IgD-negative memory B cell (primary cell): ENCODE data around the gene LMBRD1. TPM values are rescaled to one million over a fixed set of nuclear protein-coding genes. Genes with fewer than 3 reads are reported as not detected.
"Not testable (repeated sequence)": the region's sequence is repeated elsewhere in the genome, so short reads cannot be mapped to it uniquely, and the experiment has no call there.

Experiments used
- H3K27ac Mint-ChIP-seq, 3 donors: one replicate each; pipeline ENCODE4 v1.8.0; 2020 to 2022; ENCODE audit warnings: mild to moderate bottlenecking in 3 of 3, mixed read lengths in 3 of 3, moderate library complexity in 1 of 3
- H3K27me3 Mint-ChIP-seq: one replicate; pipeline ENCODE4 v1.8.0; 2021; ENCODE audit warnings: mixed read lengths
- H3K36me3 Mint-ChIP-seq: one replicate; pipeline ENCODE4 v1.8.0; 2020; ENCODE audit warnings: mild to moderate bottlenecking, mixed read lengths
- H3K4me1 Mint-ChIP-seq, 3 donors: one replicate each; pipeline ENCODE4 v1.8.0; 2020 to 2022; ENCODE audit warnings: mixed read lengths in 3 of 3, mild to moderate bottlenecking in 1 of 3
- H3K4me3 Mint-ChIP-seq, 4 donors: one replicate each; pipeline ENCODE4 v1.8.0; 2020 to 2022; ENCODE audit warnings: mild to moderate bottlenecking in 4 of 4, mixed read lengths in 4 of 4, moderate library complexity in 3 of 4
- H3K9me3 Mint-ChIP-seq, 3 donors: one replicate each; pipeline ENCODE4 v1.8.0; 2020 to 2021; ENCODE audit warnings: mixed read lengths in 3 of 3, mild to moderate bottlenecking in 1 of 3
- polyA plus RNA-seq: library from polyadenylated mRNA; unstranded; fragments of 300-500 nt; fragmentation: Illumina TruSeq; gene quantifications from one replicate; pipeline ENCODE4 v1.2.3, GENCODE V29; 2021

LMBRD1 gene
- polyA plus RNA-seq, 1 donor from 2014 or later = 78.1 TPM

DNA sequence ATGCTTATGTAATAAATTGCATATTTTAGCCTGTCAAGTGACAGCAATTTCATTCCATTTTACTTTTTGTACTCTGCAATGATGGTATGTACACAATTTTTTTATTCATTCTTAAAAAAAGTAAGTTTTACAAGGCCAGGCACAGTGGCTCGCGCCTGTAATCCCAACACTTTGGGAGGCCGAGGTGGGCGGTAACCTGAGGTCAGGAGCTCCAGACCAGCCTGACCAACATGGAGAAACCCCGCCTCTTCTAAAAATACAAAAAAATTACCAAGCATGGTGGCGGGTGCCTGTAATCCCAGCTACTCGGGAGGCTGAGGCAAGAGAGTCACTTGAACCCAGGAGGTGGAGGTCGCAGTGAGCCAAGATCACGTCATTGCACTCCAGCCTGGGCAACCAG is 130.0 kb downstream of the LMBRD1 start:
- not testable (repeated sequence) for H3K4me3 Mint-ChIP-seq, H3K27me3 Mint-ChIP-seq, H3K9me3 Mint-ChIP-seq, H3K27ac Mint-ChIP-seq, H3K4me1 Mint-ChIP-seq, H3K36me3 Mint-ChIP-seq

DNA sequence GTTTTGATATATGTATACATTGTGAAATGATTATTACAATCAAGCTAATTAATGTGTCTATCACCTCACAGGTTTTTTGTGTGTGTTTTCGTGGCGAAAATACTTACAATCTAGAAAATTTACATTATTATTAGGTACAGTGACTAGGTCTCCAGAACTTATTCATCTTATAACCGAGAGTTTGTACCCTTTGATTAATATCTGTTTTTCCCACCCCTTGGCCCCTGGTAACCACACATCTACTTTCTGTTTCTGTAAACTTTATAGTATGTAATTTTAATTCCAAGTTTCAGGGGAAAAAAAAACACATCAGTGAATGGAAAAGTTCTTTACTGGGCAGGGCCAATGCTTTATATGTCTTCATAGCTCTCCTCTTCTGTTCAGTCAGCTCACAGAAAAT is 131.4 kb downstream of the LMBRD1 start:
- Mint-ChIP-seq H3K4me1 (peaks cover 5 to 7% (median 6%) of the 10 kb centered on the region in 3 donors), H3K4me3 (no peak overlapping the region), H3K9me3 (no peaks in the 10 kb centered on the region), H3K27ac (no peak overlapping the region), H3K27me3 (no peaks in the 10 kb centered on the region), H3K36me3 (no peaks in the 10 kb centered on the region)

DNA sequence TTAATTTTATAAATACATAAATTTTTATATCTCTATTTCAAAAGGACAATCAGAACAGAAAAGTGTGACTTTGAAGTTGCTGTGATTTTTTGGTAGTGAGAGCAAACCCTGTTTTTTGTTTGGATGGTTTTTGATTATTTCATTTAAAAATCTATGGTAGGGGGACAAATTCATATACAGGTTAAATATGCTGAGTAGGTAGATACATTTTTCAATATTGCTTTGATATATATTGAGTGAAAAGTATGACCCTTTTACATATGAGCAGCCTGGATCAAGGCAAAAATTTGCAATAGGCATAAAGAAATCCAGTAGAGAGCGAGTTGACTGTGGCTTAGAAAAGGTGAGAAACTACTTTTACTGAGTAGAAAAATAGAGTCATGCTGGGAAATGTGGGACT is 132.3 kb downstream of the LMBRD1 start:
- Mint-ChIP-seq H3K4me3 (no peak overlapping the region), H3K9me3 (peaks cover 0 to 4% (median 1%) of the 10 kb centered on the region in 3 donors), H3K27me3 (no peaks in the 10 kb centered on the region), H3K27ac (no peak overlapping the region), H3K4me1 (peaks cover 5 to 7% (median 6%) of the 10 kb centered on the region in 3 donors), H3K36me3 (no peaks in the 10 kb centered on the region)

DNA sequence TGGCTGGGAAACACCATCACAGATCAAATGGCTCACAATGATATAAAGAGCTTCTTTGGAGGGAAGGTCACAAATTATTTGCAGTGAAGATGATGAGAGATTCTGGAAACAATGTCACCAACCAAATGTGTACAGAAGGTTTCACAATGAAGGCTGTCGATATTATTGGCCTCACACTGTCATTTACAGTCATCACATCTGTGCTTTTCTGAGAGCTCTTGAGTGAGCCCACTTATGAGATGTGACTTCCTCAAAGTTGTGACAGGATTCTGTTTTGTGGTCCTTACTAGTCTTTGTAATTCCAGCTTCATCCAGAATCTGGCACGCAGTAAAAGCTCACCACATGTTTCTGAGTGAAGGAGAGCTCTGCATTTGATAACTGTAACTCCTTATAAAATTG is 133.6 kb downstream of the LMBRD1 start:
- Mint-ChIP-seq H3K4me3 (no peak overlapping the region), H3K27me3 (no peaks in the 10 kb centered on the region), H3K27ac (no peak overlapping the region), H3K9me3 (peaks cover 5 to 14% (median 9%) of the 10 kb centered on the region in 3 donors), H3K36me3 (no peaks in the 10 kb centered on the region), H3K4me1 (peaks cover 5 to 7% (median 6%) of the 10 kb centered on the region in 3 donors)

DNA sequence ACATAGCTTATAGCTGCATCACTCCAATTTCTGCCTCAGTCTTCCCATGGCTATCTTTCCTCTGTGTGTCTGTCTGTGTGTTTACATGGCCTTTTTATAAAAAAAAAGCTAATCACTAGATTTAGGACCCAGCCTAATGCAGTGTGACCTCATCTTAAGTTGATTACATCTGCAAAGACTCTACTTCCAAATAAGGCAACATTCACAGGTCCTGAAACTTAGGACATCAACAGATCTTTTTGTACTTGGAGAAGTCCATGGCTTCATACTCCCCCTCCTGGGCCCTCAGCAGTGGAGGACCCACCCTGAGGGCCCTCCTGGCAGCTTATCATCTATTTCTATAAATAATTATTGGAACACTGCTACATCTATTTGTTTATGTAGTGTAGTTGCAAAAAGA is 146.1 kb downstream of the LMBRD1 start:
- H3K9me3 Mint-ChIP-seq = no peaks in the 10 kb centered on the region
- no peaks in the 10 kb centered on the region for H3K36me3 Mint-ChIP-seq
- H3K4me1 Mint-ChIP-seq = no peaks in the 10 kb centered on the region
- H3K27ac Mint-ChIP-seq = no peak overlapping the region
- no peaks in the 10 kb centered on the region for H3K27me3 Mint-ChIP-seq
- H3K4me3 Mint-ChIP-seq = no peak overlapping the region

DNA sequence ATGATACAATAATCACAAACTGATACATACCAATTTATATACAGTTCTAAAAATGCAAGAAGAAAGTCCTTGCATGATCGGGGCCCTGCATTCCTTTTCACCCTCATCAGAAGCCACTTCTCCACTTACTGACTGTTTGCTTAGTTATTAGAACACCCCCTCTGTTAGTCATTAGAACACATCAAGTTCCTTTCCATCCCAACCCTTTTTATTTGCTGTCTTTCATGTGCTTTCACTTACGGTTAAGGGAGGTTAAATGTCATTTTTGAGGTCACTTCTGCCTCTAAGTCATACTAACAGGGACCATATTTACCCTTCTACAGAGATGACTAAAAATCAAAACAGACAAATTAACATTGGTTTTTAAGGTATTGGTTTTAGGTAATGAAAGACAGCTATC is 149.1 kb downstream of the LMBRD1 start:
- Mint-ChIP-seq H3K4me1 (no peaks in the 10 kb centered on the region), H3K4me3 (no peak overlapping the region)

DNA sequence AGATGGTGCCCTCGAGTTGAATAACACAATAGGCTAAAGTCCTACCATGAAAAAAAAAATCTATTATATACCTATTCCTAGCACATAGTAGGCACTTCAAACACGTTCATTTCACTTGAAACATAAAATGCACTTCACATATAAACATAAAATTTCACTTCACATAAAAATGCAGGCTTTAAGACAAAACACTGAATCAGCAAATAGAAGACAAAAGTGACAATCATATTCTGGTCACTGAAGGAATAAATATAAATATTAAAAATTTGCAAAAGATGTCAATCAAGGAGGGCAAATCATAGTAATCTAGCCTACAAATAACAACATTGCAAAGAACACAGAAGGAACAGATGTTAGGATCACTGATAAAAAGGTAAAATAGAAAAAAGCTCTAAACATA is 153.1 kb downstream of the LMBRD1 start:
- Mint-ChIP-seq H3K4me1 (no peaks in the 10 kb centered on the region), H3K27me3 (peaks cover 17% of the 10 kb centered on the region), H3K9me3 (peaks cover 0 to 4% (median 3%) of the 10 kb centered on the region in 3 donors), H3K36me3 (no peaks in the 10 kb centered on the region), H3K4me3 (no peak overlapping the region), H3K27ac (no peak overlapping the region)

More for the DNA sequence above, 149.1 kb downstream of the LMBRD1 start:
- H3K36me3 Mint-ChIP-seq = no peaks in the 10 kb centered on the region
- H3K27ac Mint-ChIP-seq = no peak overlapping the region
- peaks cover 0 to 4% (median 3%) of the 10 kb centered on the region in 3 donors for H3K9me3 Mint-ChIP-seq
- H3K27me3 Mint-ChIP-seq = peaks cover 8% of the 10 kb centered on the region

DNA sequence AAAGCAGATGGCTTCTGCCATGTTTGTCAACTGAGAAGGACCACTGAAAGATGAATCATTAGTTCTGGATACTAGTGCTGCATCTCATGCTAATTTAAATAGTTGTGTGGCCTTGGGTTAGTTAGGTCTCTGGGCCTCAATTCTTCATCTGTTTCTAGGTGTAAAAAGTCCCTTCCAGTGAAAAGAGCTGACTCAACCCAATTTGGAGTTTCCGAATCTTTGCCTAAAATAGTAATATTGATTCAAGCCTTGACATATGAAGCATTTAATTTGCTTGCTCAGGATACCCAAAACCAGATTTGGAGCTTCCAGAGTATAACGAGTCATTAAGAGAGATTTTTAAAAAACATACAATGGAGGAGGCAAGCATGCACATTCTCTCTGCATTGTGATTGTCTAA is 163.9 kb downstream of the LMBRD1 start:
- no peak overlapping the region for H3K27ac Mint-ChIP-seq
- peaks cover 0 to 4% (median 0%) of the 10 kb centered on the region in 3 donors for H3K9me3 Mint-ChIP-seq
- peaks cover 0 to 2% (median 0%) of the 10 kb centered on the region in 3 donors for H3K4me1 Mint-ChIP-seq
- no peaks in the 10 kb centered on the region for H3K36me3 Mint-ChIP-seq
- H3K27me3 Mint-ChIP-seq = peaks cover 5% of the 10 kb centered on the region
- H3K4me3 Mint-ChIP-seq = no peak overlapping the region

DNA sequence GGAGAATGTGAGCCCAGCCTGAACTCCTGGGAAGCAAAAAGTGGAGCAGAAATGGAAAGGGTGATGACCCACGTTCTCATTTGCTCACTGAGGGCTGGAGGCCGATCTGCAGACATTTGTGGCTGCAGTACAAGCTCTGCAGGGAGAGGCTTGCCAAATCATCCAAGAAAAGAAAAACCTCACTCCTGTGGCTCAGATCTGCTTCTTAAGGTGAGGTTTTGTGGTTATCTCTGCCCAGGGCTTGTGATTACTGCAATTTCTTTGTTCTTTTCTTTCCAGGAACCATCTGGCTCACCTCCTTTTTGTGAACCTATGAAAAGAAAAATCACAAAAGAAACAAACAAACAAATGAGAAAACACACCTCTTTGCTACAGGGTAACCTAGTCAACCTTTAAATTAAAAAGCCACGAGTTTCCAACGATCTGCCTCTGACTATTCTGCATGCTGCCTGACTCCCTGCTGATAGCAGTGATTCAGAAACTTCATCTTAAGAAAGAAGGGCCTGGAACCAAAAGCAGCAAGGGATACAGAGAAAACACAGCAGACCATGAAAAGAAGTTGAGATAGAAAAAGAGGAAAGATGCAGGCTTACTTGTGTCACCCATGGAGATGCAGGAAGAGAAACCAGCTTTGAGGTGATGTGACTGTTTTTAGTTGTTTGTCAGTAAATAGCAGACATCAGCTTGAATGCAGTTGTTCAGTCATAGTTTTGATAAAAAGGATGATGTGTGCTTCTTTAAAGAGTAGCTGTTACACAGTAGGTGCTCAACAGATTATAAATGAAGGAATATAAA is 165.1 kb downstream of the LMBRD1 start:
- H3K4me3 Mint-ChIP-seq = no peak overlapping the region
- H3K27ac Mint-ChIP-seq = no peak overlapping the region
- peaks cover 0 to 2% (median 0%) of the 10 kb centered on the region in 3 donors for H3K4me1 Mint-ChIP-seq

DNA sequence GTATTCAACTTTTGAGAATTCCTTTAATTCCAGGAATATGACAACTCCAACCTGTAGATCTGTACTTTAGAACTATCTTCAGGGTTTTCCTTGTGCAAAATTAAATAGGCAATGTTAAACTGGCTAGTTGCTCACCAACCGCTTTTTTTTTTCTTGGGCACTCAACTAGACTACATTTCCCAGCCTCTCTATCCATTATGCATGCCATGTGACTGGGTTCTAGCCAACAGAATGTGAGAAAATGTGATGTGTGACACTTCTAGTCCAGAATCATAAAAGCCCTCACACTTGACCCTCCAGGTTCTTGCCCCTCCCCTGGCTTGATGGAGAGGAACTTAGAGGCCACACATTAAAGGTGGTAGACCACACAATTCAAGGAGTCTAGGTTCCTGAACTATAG is 166.0 kb downstream of the LMBRD1 start:
- Mint-ChIP-seq H3K27me3 (peaks cover 5% of the 10 kb centered on the region), H3K36me3 (no peaks in the 10 kb centered on the region), H3K9me3 (peaks cover 0 to 4% (median 0%) of the 10 kb centered on the region in 3 donors), H3K4me1 (peaks cover 0 to 2% (median 0%) of the 10 kb centered on the region in 3 donors), H3K4me3 (no peak overlapping the region), H3K27ac (no peak overlapping the region)

More for the DNA sequence above, 165.1 kb downstream of the LMBRD1 start:
- Mint-ChIP-seq H3K9me3 (peaks cover 0 to 4% (median 0%) of the 10 kb centered on the region in 3 donors), H3K27me3 (peaks cover 6% of the 10 kb centered on the region), H3K36me3 (no peaks in the 10 kb centered on the region)

DNA sequence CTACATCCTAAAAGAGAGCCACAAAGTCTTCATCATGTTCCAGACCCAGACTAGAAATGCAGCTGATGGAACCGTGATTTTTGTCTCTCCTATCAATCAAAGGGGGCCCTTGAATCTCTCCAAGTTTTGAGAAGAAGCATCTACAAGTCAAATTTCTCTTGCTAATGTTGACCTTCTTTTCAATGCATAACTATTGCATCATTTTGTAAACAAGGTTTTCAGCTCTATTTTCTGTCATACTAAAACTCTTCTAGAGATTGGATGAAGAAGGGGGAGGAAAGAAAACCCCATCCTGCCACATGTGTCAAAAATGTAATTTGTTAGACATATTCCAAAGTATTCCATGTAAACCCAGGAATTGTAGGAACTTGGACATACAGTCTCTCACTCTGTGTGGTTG is 169.2 kb downstream of the LMBRD1 start:
- Mint-ChIP-seq H3K36me3 (no peaks in the 10 kb centered on the region), H3K27me3 (peaks cover 5% of the 10 kb centered on the region), H3K9me3 (peaks cover 0 to 4% (median 2%) of the 10 kb centered on the region in 3 donors), H3K4me1 (no peaks in the 10 kb centered on the region), H3K27ac (no peak overlapping the region), H3K4me3 (no peak overlapping the region)

DNA sequence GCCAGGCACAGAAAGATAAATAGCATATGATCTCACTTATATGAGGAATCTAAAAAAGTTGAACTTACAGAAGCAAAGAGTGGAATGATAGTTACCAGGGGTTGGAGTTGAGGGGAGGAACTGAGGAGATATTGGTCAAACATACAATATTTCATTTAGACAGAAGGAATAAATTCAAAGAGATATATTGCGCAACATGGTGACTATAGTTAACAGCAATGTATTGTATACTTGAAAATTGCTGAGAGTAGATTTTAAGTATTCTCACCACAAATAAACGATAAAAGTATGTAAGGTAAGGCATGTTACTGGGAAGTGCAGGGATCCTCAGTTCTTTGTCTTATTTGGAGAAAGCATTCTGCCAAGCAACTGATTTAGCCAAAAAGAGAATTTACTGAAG is 171.9 kb downstream of the LMBRD1 start:
- peak overlapping the region in 1 of 3 donors; percentile 34 for H3K27ac Mint-ChIP-seq
- peaks cover 7% of the 10 kb centered on the region for H3K27me3 Mint-ChIP-seq
- H3K9me3 Mint-ChIP-seq = peaks cover 0 to 4% (median 2%) of the 10 kb centered on the region in 3 donors
- H3K4me1 Mint-ChIP-seq = no peaks in the 10 kb centered on the region
- H3K4me3 Mint-ChIP-seq = no peak overlapping the region
- H3K36me3 Mint-ChIP-seq = no peaks in the 10 kb centered on the region

Other genes starting within 250 kb of the LMBRD1 start
- gene COL19A1, start 69.5 kb upstream of the LMBRD1 start, polyA plus RNA-seq = 5.3 TPM